ENCODE results near the gene CLEC10A. TPM values are rescaled to one million over a fixed set of nuclear protein-coding genes. Genes with fewer than 3 reads are reported as not detected.
"Not testable (repeated sequence)": the region's sequence is repeated elsewhere in the genome, so short reads cannot be mapped to it uniquely, and the experiment has no call there.

Gene CLEC10A
- total RNA-seq, 4 donors from 2014 or later: 1.6 to 3.3 (median 1.7) TPM

GRCh38 chr17:7107012-7107754, 27.1 kb upstream of the CLEC10A start:
- 67% methylated on average over 14 of the region's 20 CpGs for WGBS
- Histone ChIP-seq H3K4me1 (no peaks in the 10 kb centered on the region), H3K27me3 (peaks cover 24% of the 10 kb centered on the region), H3K27ac (no peak overlapping the region), H3K36me3 (no peaks in the 10 kb centered on the region), H3K9me3 (no peaks in the 10 kb centered on the region), H3K4me3 (no peak overlapping the region)
- DNase-seq (ENCODE audit: low spot score in 2 of 2): no peak
- no peak for TF ChIP-seq POLR2A (IDR thresholded peaks at IDR 0.05)
- TF ChIP-seq CTCF (IDR thresholded peaks at IDR 0.05): no peak
- TF ChIP-seq EP300 (IDR thresholded peaks at IDR 0.05): no peak
- TF ChIP-seq POLR2AphosphoS5 (IDR thresholded peaks at IDR 0.05): no peak

GRCh38 chr17:7102421-7102820, 22.4 kb upstream of the CLEC10A start:
- no peak overlapping the region for H3K4me3 ChIP-seq
- no peak for TF ChIP-seq POLR2AphosphoS5 (IDR thresholded peaks at IDR 0.05)
- TF ChIP-seq CTCF (IDR thresholded peaks at IDR 0.05): no peak
- no peak for TF ChIP-seq POLR2A (IDR thresholded peaks at IDR 0.05)
- no peak for TF ChIP-seq EP300 (IDR thresholded peaks at IDR 0.05)
- no peaks in the 10 kb centered on the region for H3K36me3 ChIP-seq
- no peak overlapping the region for H3K27ac ChIP-seq
- 67% methylated on average over 6 of the region's 6 CpGs for WGBS
- DNase-seq (ENCODE audit: low spot score in 2 of 2): no peak
- H3K4me1 ChIP-seq: no peaks in the 10 kb centered on the region
- H3K9me3 ChIP-seq: no peaks in the 10 kb centered on the region
- H3K27me3 ChIP-seq: peaks cover 27% of the 10 kb centered on the region

- no peaks in the 10 kb centered on the region for H3K9me3 ChIP-seq
- H3K4me1 ChIP-seq: no peaks in the 10 kb centered on the region
- no peak overlapping the region for H3K4me3 ChIP-seq
- TF ChIP-seq POLR2A (IDR thresholded peaks at IDR 0.05) (no peak), CTCF (IDR thresholded peaks at IDR 0.05) (no peak), EP300 (IDR thresholded peaks at IDR 0.05) (no peak), POLR2AphosphoS5 (IDR thresholded peaks at IDR 0.05) (no peak)
- DNase-seq (ENCODE audit: low spot score in 2 of 2): no peak
- H3K27me3 ChIP-seq: peaks cover 27% of the 10 kb centered on the region
- H3K36me3 ChIP-seq: no peaks in the 10 kb centered on the region
- H3K27ac ChIP-seq: no peak overlapping the region
- WGBS: 87% methylated on average over 14 of the region's 14 CpGs
Measured at GRCh38 chr17:7101531-7101930, 21.5 kb upstream of the CLEC10A start.

GRCh38 chr17:7100641-7101379, 20.8 kb upstream of the CLEC10A start:
- not testable (repeated sequence) for DNase-seq (ENCODE audit: low spot score in 2 of 2); H3K9me3 ChIP-seq; H3K4me3 ChIP-seq; H3K27ac ChIP-seq; H3K36me3 ChIP-seq; H3K4me1 ChIP-seq
- H3K27me3 ChIP-seq: peaks cover 27% of the 10 kb centered on the region
- 90% methylated on average over 19 of the region's 50 CpGs for WGBS

GRCh38 chr17:7098802-7099459, 18.9 kb upstream of the CLEC10A start:
- Histone ChIP-seq H3K4me3 (no peak overlapping the region), H3K27ac (no peak overlapping the region), H3K4me1 (no peaks in the 10 kb centered on the region), H3K27me3 (peaks cover 32% of the 10 kb centered on the region), H3K9me3 (no peaks in the 10 kb centered on the region), H3K36me3 (no peaks in the 10 kb centered on the region)
- DNase-seq (ENCODE audit: low spot score in 2 of 2): no peak
- TF ChIP-seq POLR2A (IDR thresholded peaks at IDR 0.05) (no peak), POLR2AphosphoS5 (IDR thresholded peaks at IDR 0.05) (no peak)
- WGBS: 76% methylated on average over 13 of the region's 13 CpGs

- Histone ChIP-seq H3K9me3 (no peaks in the 10 kb centered on the region), H3K36me3 (no peaks in the 10 kb centered on the region), H3K4me3 (no peak overlapping the region), H3K4me1 (no peaks in the 10 kb centered on the region), H3K27me3 (peaks cover 31% of the 10 kb centered on the region), H3K27ac (no peak overlapping the region)
- TF ChIP-seq CTCF (IDR thresholded peaks at IDR 0.05) (no peak), POLR2A (IDR thresholded peaks at IDR 0.05) (no peak), POLR2AphosphoS5 (IDR thresholded peaks at IDR 0.05) (no peak), EP300 (IDR thresholded peaks at IDR 0.05) (no peak)
- WGBS: 57% methylated on average over 5 of the region's 5 CpGs
- DNase-seq (ENCODE audit: low spot score in 2 of 2): no peak
Measured at GRCh38 chr17:7097940-7098339, 17.9 kb upstream of the CLEC10A start.
